OCI-LY3 (cell line): Measurements from ENCODE around the gene SMCO3.

ENCODE experiments used
- H2AFZ ChIP-seq: fragments of 200-600, 300-600 bp; shearing (Covaris generic); 2 replicates; pipeline ENCODE4 v1.6.0; 2014; ENCODE audit warnings: antibody characterized with exemption, low read depth, low read length
- H3K27ac ChIP-seq: fragments of 200-600, 300-600 bp; sonication (generic); 2 replicates; pipeline ENCODE4 v1.5.1; 2014; ENCODE audit warnings: mild to moderate bottlenecking, low read length, moderate library complexity, mixed read lengths
- H3K27me3 ChIP-seq: fragments of 200-600, 300-600 bp; sonication (generic); 2 replicates; pipeline ENCODE4 v1.6.1; 2014; ENCODE audit warnings: low read depth, low read length, mixed read lengths
- H3K36me3 ChIP-seq: fragments of 200-600, 300-600 bp; sonication (generic); replicated peaks from 2 replicates; pipeline ENCODE3; 2014; ENCODE audit warnings: low read depth, low read length, mixed read lengths
- H3K4me1 ChIP-seq: fragments of 300-600, 200-600 bp; sonication (generic); 2 replicates; pipeline ENCODE4 v1.6.1; 2014; ENCODE audit warnings: low read length, mixed read lengths
- H3K4me2 ChIP-seq: fragments of 200-600, 300-600 bp; sonication (generic); 2 replicates; pipeline ENCODE4 v1.6.1; 2014; ENCODE audit warnings: low read length, mixed read lengths
- H3K4me3 ChIP-seq: fragments of 300-600, 200-600 bp; sonication (generic); 2 replicates; pipeline ENCODE4 v1.5.1; 2014; ENCODE audit warnings: antibody characterized with exemption, mild to moderate bottlenecking, low read length, moderate library complexity
- H3K79me2 ChIP-seq: fragments of 300-600, 200-600 bp; shearing (Covaris generic); 2 replicates; pipeline ENCODE4 v1.6.1; 2014; ENCODE audit warnings: mild to moderate bottlenecking, low read length, mixed read lengths
- H3K9ac ChIP-seq: fragments of 300-600, 200-600 bp; shearing (Covaris generic); 2 replicates; pipeline ENCODE4 v1.6.0; 2014; ENCODE audit warnings: mild to moderate bottlenecking, low read length, moderate library complexity
- H3K9me3 ChIP-seq: fragments of 200-600, 300-600 bp; shearing (Covaris generic); 2 replicates; pipeline ENCODE4 v1.6.1; 2014; ENCODE audit warnings: low read length, mixed read lengths; ENCODE audit not compliant: insufficient read depth
- H4K20me1 ChIP-seq: fragments of 200-600, 300-600 bp; sonication (generic); 2 replicates; pipeline ENCODE4 v1.6.1; 2016; ENCODE audit warnings: low read length, mixed read lengths; ENCODE audit not compliant: insufficient read depth
- CTCF ChIP-seq: fragments of 200-600, 300-600 bp; sonication (generic); IDR thresholded peaks from 2 replicates; pipeline ENCODE4 v1.5.1; 2014; ENCODE audit warnings: antibody characterized with exemption, low read length, low read depth
- EZH2phosphoT487 ChIP-seq: fragments of 200-600 bp; shearing (Covaris generic); IDR thresholded peaks from 2 replicates; pipeline ENCODE4 v1.6.1; 2018; ENCODE audit warnings: antibody characterized with exemption, mixed run types, low read depth

Gene SMCO3

GRCh38 chr12:14802247-14802646 is 11.7 kb downstream of the SMCO3 start:
- Histone ChIP-seq H2AFZ (no peak overlapping the region), H3K36me3 (peaks cover 21% of the 10 kb centered on the region), H3K9ac (peak overlapping the region; percentile 89), H3K4me2 (peak overlapping the region; percentile 86), H4K20me1 (peaks cover 13% of the 10 kb centered on the region; the same call in 1 of the 2 replicates), H3K79me2 (peaks cover 59% of the 10 kb centered on the region), H3K27ac (no peak overlapping the region), H3K4me3 (peak overlapping the region; percentile 92), H3K4me1 (peaks cover 19% of the 10 kb centered on the region), H3K27me3 (no peaks in the 10 kb centered on the region), H3K9me3 (no peaks in the 10 kb centered on the region)
- TF ChIP-seq EZH2phosphoT487 (no peak), CTCF (no peak)

- Histone ChIP-seq H3K79me2 (peaks cover 18% of the 10 kb centered on the region), H3K27ac (no peak overlapping the region), H3K4me1 (no peaks in the 10 kb centered on the region), H3K36me3 (peaks cover 70% of the 10 kb centered on the region), H4K20me1 (no peaks in the 10 kb centered on the region), H2AFZ (no peak overlapping the region), H3K9ac (no peak overlapping the region), H3K4me2 (no peak overlapping the region), H3K9me3 (no peaks in the 10 kb centered on the region), H3K27me3 (no peaks in the 10 kb centered on the region), H3K4me3 (no peak overlapping the region)
- no peak for TF ChIP-seq CTCF
- TF ChIP-seq EZH2phosphoT487, result no peak
These were observed 18.9 kb downstream of the SMCO3 start for GRCh38 chr12:14795028-14795448.

GRCh38 chr12:14785568-14785967 is 28.4 kb downstream of the SMCO3 start:
- Histone ChIP-seq H3K4me2 (no peak overlapping the region), H3K4me3 (no peak overlapping the region), H3K36me3 (peaks cover 59% of the 10 kb centered on the region), H3K4me1 (peaks cover 10% of the 10 kb centered on the region; the same call in 1 of the 2 replicates), H3K9ac (no peak overlapping the region), H3K27me3 (no peaks in the 10 kb centered on the region), H2AFZ (no peak overlapping the region), H3K9me3 (no peaks in the 10 kb centered on the region), H4K20me1 (no peaks in the 10 kb centered on the region), H3K27ac (no peak overlapping the region), H3K79me2 (no peaks in the 10 kb centered on the region)
- TF ChIP-seq CTCF (no peak), EZH2phosphoT487 (no peak)

GRCh38 chr12:14784471-14784870 is 29.5 kb downstream of the SMCO3 start:
- H3K79me2 ChIP-seq, result no peaks in the 10 kb centered on the region
- H3K27ac ChIP-seq, result no peak overlapping the region
- H2AFZ ChIP-seq, result no peak overlapping the region
- peaks cover 10% of the 10 kb centered on the region; the same call in 1 of the 2 replicates for H3K4me1 ChIP-seq
- no peaks in the 10 kb centered on the region for H3K27me3 ChIP-seq
- TF ChIP-seq EZH2phosphoT487, result no peak
- no peak for TF ChIP-seq CTCF
- H3K9ac ChIP-seq, result no peak overlapping the region
- no peak overlapping the region for H3K4me3 ChIP-seq
- H3K36me3 ChIP-seq, result peaks cover 48% of the 10 kb centered on the region
- H3K4me2 ChIP-seq, result no peak overlapping the region
- no peaks in the 10 kb centered on the region for H3K9me3 ChIP-seq
- no peaks in the 10 kb centered on the region for H4K20me1 ChIP-seq
